Placental pericyte (primary cell): ENCODE results near the gene ARHGAP30. TPM values are rescaled to one million over a fixed set of nuclear protein-coding genes. Genes with fewer than 3 reads are reported as not detected.

ENCODE experiments used
- small RNA-seq: library from RNA; depleted of rRNA; stranded (forward); fragments of <200 nt; gene quantifications from one replicate; pipeline ENCODE3, GENCODE V24; 2012; ENCODE audit warnings: low replicate concordance
- total RNA-seq: library from RNA; depleted of rRNA; stranded (reverse); fragments of >200 nt; gene quantifications from 2 replicates; pipeline ENCODE4 v1.2.3, GENCODE V29; 2012

ARHGAP30 gene, protein sequence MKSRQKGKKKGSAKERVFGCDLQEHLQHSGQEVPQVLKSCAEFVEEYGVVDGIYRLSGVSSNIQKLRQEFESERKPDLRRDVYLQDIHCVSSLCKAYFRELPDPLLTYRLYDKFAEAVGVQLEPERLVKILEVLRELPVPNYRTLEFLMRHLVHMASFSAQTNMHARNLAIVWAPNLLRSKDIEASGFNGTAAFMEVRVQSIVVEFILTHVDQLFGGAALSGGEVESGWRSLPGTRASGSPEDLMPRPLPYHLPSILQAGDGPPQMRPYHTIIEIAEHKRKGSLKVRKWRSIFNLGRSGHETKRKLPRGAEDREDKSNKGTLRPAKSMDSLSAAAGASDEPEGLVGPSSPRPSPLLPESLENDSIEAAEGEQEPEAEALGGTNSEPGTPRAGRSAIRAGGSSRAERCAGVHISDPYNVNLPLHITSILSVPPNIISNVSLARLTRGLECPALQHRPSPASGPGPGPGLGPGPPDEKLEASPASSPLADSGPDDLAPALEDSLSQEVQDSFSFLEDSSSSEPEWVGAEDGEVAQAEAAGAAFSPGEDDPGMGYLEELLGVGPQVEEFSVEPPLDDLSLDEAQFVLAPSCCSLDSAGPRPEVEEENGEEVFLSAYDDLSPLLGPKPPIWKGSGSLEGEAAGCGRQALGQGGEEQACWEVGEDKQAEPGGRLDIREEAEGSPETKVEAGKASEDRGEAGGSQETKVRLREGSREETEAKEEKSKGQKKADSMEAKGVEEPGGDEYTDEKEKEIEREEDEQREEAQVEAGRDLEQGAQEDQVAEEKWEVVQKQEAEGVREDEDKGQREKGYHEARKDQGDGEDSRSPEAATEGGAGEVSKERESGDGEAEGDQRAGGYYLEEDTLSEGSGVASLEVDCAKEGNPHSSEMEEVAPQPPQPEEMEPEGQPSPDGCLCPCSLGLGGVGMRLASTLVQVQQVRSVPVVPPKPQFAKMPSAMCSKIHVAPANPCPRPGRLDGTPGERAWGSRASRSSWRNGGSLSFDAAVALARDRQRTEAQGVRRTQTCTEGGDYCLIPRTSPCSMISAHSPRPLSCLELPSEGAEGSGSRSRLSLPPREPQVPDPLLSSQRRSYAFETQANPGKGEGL
- under 0.01 TPM in 1 of 2 replicates, not detected in the other for total RNA-seq

DNA sequence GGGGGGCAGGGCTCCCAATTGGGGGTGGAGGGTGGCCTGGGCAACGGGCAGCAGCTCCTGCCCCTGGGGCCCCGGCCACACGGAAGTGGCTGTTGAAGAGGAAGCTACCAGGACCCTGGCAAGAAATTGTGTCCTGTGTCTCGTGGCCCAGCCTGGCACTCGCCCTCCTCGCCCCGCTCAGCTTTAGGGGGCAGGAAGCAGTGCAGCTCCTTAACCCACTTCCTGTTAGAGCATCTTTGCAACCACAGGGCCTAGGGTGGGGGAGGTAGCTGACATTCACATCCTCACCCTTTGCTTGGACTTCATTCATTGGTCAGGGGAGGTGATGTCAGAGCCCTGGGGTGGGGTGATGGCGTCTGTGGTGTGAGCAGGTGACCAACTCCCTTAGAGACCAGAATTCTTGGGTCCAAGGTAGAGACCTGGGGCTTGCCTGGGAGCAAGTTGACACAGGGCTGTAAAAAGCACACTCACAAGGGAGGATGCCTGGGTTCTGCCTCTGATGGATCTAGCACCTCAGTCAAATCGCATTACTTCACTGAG is at the start of gene ARHGAP30:
Gene ARHGAP30 (minus strand): TSS at position 161 of the 540 bp plus-strand sequence. CDS start 267 bp downstream, outside the sequence.

DNA sequence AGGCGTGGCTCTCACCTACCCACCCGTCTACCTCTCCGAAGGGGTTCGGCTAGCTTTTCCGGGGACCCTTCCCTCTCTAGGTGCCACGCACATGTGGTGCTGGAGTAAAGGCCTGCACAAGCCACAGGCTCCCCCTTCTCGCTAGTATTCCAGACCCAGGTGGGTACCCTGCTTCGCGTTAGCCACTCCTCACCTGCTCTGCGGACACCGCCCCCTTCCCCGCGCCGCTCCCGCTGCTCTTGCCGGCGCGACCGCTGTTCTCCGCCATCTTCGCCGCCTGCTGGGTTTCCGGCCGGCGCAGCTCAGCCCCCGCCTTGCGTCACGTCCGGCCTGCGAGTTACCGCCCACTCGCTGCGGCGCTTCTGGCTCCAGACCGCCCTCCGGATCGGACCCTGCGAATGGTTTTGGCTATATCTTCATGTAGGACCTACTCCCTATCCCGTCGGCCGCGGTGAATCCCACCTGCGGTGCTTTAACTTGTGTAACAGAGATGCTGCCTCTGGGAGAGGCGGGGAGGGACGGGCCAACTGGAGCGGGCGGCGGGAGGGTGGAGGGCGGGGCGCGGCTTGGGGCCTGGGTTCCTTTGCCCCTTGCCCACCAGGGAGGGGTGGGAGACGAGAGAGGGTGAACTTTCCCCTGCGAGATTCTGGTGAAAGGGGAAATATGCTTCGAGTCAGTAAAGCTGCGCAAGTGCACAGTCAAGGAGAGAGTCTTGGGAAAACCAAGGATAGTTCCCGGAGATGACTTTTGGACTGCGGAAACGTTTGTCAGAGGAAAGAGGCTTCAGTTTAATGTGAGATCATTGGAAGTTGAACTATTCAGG is 48.3 kb upstream of the ARHGAP30 start, which contains the start of the genes NIT1 and PFDN2:
Gene NIT1 (plus strand): TSS at position 347 of the 823 bp plus-strand sequence. CDS start 72 bp downstream, at position 419.
Gene PFDN2 (minus strand): TSS at position 279 of the 823 bp plus-strand sequence. CDS start 11 bp downstream, at position 268.

DNA sequence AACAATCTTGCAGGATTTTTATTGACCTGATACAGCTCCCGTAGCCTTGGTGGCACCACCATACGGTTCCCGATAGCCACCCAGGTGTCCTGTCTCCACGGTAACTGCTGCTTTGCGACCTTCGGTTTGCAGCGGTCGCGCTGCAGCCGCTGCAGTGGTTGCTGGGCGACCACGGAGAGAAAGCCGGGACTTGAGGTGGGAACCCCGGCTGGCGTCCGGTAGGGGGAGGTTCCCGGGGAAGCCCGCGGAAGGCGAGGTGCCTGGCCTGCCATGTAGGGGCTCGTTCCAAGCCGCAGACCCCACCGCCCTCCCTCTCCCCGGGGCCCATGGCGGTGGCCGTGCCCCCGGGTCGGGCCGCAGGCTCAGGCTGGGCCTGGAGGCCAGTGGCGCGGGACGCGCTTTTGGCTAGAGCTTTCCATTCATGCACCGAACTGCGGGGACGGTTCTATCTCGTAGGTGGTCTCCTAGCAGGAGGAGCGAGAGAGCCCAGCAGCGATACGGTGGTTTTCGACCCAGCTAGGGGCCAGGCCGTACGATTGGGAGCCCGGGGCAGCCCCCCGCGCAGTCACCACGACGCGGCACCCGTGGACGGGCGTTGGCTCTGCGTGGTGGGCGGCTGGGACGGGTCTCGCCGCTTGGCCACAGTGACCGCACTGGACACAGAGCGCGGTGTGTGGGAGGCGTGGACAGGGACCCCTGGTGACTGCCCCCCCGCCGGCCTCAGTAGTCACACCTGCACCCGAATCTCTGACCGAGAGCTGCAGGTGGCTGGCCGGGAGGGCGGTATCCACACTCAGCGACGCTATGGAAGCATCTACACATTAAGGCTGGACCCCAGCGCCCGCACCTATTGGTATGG is 28.7 kb upstream of the ARHGAP30 start, which contains the start of gene KLHDC9:
Gene KLHDC9 (plus strand): TSS at position 152 of the 859 bp plus-strand sequence. CDS start 175 bp downstream, at position 327.

DNA sequence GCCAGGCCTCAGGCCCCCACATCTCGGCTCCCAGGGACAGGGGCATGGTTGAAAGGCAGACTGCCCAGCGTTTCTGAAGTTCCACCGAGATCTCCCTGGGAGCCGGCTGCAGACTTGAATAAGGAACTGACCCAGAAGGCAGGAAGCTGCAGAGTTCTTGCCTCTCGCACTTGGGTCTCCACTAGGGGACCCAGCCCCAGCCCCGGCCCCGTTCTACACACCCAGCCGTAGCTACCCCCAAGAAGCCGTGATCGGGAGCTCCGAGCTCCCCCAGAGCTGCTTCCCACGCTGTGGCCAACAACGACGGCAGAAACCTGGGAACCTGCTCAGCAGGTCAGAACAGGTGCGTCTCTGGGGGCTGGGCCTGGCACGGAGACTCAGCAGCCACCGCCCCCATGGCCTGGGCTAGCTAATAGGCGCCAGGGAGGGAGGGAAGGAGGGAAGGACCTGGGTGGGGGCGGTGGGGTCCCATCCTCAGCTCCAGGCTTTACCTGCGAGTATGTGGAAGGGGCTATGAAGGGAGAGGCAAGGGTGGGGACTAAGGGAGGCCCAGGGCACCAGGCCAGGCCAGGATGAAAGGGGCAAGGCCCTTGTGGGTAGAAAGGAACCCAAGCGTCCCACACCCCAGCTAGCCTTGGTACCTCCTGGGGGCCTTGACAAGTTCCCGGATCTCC is 19.7 kb upstream of the ARHGAP30 start, which contains the start of gene NECTIN4:
Gene NECTIN4 (minus strand): TSS at position 308 of the 674 bp plus-strand sequence. CDS start 262 bp downstream, at position 46.

DNA sequence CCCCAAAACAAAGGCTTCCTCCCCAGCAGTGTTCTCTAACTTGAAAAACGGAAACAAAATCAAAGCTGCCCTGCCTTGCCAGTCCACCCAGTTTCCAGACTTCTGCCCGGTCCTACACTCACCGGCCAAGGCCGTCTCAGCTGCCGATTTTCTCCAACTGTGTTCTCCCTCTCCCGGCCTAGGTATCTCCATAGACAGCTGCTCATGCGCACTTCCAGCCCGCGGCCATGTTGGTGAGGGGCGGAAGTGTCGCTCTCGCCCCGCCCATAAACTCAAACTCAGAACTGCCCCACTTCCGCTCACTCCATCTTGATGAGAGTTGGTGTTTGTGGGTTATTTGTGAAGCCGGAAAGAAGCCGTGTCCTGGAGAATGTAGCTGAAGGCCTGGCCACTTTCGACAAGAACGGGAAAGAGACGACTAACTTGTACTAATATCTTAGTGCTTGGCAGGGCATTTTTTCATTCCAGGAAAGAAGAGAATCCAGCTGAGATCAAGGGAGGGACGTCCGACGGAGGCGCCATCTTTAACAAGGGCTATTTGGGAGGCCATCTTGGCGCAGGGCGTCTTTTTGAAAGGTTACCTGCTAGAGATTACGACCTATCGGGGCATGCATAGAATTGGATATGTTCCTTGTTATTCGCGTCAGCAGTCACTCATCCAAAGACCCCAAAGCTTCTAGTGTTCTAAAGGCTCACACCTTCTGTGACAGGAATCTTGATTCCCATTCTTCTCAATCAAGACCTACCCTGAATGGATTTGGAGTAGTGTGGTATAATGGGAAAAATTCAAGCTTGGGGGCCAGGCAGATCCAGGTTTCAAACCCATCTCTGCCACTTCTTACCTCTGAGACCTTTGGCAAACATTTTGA is 23.7 kb downstream of the ARHGAP30 start, which contains the start of gene USF1:
Gene USF1 (minus strand): TSS at position 242 of the 869 bp plus-strand sequence. CDS start 2,702 bp downstream, outside the sequence.

DNA sequence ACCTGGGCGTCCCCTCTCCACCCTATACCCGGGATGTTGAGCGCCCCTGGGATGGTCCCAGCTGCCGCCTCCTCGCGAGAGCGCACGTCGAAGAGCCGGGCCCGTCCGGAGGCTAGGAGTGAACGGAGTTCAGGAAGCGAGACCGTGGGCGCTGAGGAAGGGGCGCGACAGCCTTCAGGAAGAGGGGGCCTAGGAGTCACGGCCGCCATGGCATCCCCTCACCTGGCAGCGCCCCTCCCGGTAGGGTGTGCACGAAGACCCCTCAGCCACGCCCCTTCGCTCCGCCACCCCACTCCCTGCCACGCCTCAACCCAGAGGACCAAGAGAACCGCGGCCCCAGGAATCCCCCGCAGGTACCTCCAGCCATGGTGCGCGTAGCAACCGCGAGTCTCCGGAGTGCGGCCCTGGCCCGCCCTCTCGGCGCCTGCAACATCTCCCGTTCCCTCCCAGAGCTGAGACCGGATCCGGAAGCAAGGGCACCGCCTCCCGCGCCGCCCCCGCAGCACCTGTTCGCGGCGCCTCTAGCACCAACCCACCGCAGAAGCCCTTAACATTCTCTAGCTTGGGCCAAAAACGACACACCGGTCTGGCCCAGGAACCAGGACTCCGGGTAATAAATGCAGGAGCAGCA is 31.1 kb downstream of the ARHGAP30 start, which contains the start of gene TSTD1:
Gene TSTD1 (minus strand): TSS at position 442 of the 631 bp plus-strand sequence. CDS start 75 bp downstream, at position 367.

DNA sequence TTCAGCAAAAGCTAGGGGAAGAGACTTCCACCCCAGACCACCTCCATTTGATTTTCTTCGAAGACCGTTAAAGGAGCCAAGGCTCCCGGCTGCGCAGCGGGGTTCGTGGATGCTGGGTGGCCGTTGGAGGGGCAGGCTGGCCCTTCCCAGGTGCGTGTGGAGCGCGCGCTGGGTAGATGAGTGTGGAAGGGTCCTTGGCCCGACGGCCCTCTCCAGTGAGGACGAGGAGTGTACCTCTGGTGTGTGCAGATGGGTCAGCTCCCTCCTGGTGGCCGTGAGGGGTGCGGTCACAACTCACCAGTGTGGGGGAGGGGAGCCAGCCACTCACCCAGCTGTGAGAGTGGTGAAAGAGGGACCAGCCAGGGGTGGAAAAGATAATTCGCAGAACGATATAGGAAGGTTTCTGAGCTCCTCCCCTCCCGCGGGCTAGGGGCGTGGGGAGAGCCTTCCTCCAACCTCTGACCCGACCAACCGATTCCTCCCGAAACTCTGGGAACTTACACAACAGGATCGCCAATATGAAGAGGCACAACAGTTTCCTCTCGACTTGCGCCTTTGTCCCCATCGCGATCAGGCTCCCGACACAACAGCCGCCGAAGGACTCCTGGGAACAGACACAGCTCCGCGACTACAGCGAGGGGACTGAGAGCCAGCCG is 49.1 kb downstream of the ARHGAP30 start, which contains the start of gene F11R:
Gene F11R (minus strand): TSS at position 644 of the 656 bp plus-strand sequence. CDS start 79 bp downstream, at position 565.

Small RNA genes within 50 kb of the gene (small RNA-seq; reads per million reads assigned to genes)
- not detected for gene AL591806.2

Other genes with a start within 250 kb of the ARHGAP30 start
- gene CD244, start 207.0 kb downstream of the ARHGAP30 start, total RNA-seq, result not detected in 2 replicates
- gene ITLN1, start 184.7 kb downstream of the ARHGAP30 start, total RNA-seq, result not detected in 2 replicates
- gene ITLN2, start 115.1 kb downstream of the ARHGAP30 start, total RNA-seq, result not detected in 2 replicates
- 3.7 and 12.7 TPM in 2 replicates for gene F11R, start 48.7 kb downstream of the ARHGAP30 start, total RNA-seq
- 5.7 and 6.7 TPM in 2 replicates for gene TSTD1, start 30.9 kb downstream of the ARHGAP30 start, total RNA-seq
- gene USF1, start 23.9 kb downstream of the ARHGAP30 start, total RNA-seq, result 51.0 and 92.8 TPM in 2 replicates
- 1.1 and 2.6 TPM in 2 replicates for gene NECTIN4, start 19.7 kb upstream of the ARHGAP30 start, total RNA-seq
- 0.66 and 1.1 TPM in 2 replicates for gene KLHDC9, start 28.5 kb upstream of the ARHGAP30 start, total RNA-seq
- gene PFDN2, start 48.1 kb upstream of the ARHGAP30 start, total RNA-seq, result 29.8 and 78.3 TPM in 2 replicates
- 23.2 and 34.6 TPM in 2 replicates for gene NIT1, start 48.2 kb upstream of the ARHGAP30 start, total RNA-seq
- 31.5 and 35.9 TPM in 2 replicates for gene DEDD, start 62.8 kb upstream of the ARHGAP30 start, total RNA-seq
- 66.7 and 120 TPM in 2 replicates for gene UFC1, start 84.1 kb upstream of the ARHGAP30 start, total RNA-seq
- 10.7 and 12.0 TPM in 2 replicates for gene USP21, start 89.6 kb upstream of the ARHGAP30 start, total RNA-seq
- gene PPOX, start 96.5 kb upstream of the ARHGAP30 start, total RNA-seq, result 10.1 and 16.5 TPM in 2 replicates
- 33.9 and 34.1 TPM in 2 replicates for gene B4GALT3, start 107.6 kb upstream of the ARHGAP30 start, total RNA-seq
- 4.2 and 27.5 TPM in 2 replicates for gene ADAMTS4, start 129.2 kb upstream of the ARHGAP30 start, total RNA-seq
- 101 and 115 TPM in 2 replicates for gene NDUFS2, start 132.5 kb upstream of the ARHGAP30 start, total RNA-seq
- not detected in 2 replicates for gene FCER1G, start 145.4 kb upstream of the ARHGAP30 start, total RNA-seq
- not detected in 2 replicates for gene APOA2, start 153.7 kb upstream of the ARHGAP30 start, total RNA-seq
- 6.6 and 15.3 TPM in 2 replicates for gene TOMM40L, start 156.2 kb upstream of the ARHGAP30 start, total RNA-seq
- not detected in 2 replicates for gene NR1I3, start 168.3 kb upstream of the ARHGAP30 start, total RNA-seq
- not detected in 2 replicates for gene PCP4L1, start 188.9 kb upstream of the ARHGAP30 start, total RNA-seq
- 0.44 and 1.1 TPM in 2 replicates for gene MPZ, start 240.1 kb upstream of the ARHGAP30 start, total RNA-seq
- gene SDHC, start 244.5 kb upstream of the ARHGAP30 start, total RNA-seq, result 33.6 and 49.0 TPM in 2 replicates